GM21360 (cell line): ENCODE data around the gene TRIM14.
"Not testable (repeated sequence)": the region's sequence is repeated elsewhere in the genome, so short reads cannot be mapped to it uniquely, and the experiment has no call there.

Source experiments
- ATAC-seq: cut with Tn5 transposase; IDR thresholded peaks from one replicate; pipeline ENCODE4 v1.9.1; 2021; ENCODE audit warnings: mild to moderate bottlenecking, moderate library complexity; ENCODE audit not compliant: unreplicated experiment

Gene TRIM14

DNA sequence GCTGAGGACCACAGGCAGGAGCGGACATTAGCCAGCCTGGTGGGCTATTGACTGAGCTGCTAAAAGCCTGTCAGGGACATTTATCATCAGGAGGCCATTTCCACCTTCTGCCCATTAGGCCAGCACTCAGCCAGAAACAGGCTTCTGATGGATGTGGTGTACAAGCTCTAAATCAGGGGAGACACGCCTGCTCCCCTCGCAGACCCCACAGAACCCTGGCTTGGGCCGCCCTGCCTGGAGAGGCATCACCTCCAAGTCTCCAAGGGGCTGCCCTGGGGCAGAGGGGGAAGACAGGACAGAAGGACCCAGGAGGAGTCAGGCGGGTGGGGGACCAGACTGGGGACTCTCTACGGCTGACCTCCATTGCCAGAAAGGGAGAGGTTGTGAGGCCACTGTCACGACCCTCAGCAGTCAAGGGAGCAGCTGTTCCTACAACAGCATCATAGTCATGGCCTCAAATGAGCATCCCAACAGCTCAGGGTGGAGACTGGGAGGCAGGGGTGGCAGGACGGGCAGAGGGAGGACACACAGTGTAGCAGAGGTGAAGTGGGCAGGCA, 24.0 kb upstream of the TRIM14 start:
- ATAC-seq = no peak

DNA sequence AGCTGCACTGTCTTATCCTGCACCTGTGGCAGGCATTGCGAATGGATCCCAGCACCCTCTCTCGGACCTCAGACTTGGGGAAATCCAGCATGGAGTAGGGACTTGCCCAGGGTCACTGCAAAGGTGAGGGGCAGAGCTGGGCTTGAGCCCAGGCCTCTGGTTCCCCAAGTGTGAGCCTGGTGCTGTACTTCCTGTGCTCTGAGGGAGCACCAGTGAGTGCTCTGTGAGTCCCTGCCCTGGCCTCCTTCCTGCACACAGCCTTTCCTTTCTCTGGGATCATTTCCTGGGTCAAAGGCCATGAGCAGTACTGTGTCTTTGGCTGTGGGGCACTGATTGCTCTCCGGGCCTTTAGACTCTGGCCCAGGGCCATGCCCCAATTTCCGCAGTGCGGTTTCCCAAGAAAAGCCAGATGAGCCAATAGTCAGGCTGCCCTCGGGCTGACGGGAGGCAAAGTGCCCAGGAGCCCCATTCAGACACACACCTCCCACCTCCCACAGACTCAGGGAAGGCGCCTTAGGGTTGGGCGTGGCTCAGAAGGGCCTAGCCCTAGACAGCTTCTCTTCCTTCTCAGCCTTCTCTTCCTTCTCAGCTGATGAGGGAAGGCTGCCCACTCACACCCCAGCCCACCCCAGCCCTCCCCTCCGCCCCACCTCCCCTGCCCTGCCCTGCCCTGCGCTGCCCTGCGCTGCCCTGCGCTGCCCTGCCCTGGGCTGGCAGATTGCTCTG, 23.3 kb upstream of the TRIM14 start:
- ATAC-seq = no peak

DNA sequence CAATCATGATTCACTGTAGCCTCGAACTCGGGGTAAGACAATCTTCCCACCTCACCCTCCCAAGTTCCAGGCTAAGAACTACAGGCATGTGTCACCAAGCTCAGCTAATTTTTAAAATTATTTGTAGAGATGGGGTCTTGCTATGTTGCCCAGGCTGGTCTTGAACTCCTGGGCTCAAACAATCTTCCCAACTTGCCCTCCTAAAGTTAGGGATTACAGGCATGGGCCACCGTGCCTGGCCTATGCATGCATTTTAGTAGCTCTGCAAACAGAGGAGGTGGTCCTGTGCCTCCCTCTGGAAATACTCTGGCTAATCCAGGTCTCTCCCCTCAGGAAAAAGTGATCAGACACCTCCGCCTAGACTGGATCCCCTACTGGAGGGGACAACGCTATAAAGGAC, 21.5 kb upstream of the TRIM14 start:
- no peak for ATAC-seq

DNA sequence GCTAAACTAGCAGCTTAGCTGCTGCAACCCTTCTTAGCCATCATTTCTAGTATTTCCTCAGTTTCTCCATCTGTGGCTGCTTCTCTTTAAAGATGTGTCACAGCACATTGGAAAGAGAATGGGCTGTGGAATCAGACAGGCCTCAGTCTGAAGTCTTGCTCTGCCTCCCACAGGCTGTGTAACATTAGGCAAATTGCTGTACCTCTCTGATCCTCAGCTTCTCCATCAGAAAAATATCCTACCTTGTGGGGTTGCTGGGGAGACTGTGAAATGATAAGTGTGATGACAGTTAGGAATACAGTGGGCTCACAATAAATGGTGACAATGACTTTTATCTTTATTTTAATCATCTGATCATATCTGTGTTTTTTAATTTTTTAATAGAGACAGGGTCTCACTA, 17.5 kb upstream of the TRIM14 start:
- no peak for ATAC-seq

DNA sequence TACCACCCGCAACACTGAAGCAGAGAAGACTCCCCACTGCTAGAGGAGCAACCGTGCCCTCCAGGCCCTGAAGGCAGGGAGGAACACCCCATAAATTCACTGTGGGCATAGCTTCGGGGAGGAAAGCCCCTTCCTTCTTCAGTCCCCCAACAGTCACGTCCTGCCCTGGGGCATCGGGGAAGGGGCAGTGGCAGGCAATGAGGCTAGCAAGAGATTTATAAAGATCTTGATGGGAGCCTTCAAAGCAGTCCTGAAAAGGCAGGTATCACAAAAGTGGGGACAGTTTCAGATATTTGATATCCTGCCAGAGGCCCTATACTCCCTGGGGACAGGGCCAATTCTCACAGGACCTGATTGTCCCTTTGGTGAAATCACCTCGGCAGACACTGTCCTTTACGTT, 16.9 kb upstream of the TRIM14 start:
- no peak for ATAC-seq

DNA sequence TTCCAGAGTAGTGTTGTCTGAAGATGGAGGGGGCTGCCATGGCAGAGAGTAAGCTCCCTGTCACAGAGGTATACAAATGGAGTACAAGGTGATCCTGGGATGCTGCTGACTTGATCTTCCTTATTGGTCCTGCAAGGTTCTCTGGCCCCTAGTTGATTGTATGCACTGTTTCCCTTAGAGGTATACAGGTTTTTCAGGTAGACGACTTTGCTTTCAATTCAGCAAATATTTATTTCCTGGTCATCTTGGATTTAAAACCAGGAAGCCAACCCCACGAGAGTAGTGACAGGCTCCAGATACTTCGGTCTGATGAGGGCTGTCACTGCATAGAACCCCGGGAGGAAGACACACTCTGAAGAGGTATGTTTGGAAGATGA, 16.5 kb upstream of the TRIM14 start:
- no peak for ATAC-seq

DNA sequence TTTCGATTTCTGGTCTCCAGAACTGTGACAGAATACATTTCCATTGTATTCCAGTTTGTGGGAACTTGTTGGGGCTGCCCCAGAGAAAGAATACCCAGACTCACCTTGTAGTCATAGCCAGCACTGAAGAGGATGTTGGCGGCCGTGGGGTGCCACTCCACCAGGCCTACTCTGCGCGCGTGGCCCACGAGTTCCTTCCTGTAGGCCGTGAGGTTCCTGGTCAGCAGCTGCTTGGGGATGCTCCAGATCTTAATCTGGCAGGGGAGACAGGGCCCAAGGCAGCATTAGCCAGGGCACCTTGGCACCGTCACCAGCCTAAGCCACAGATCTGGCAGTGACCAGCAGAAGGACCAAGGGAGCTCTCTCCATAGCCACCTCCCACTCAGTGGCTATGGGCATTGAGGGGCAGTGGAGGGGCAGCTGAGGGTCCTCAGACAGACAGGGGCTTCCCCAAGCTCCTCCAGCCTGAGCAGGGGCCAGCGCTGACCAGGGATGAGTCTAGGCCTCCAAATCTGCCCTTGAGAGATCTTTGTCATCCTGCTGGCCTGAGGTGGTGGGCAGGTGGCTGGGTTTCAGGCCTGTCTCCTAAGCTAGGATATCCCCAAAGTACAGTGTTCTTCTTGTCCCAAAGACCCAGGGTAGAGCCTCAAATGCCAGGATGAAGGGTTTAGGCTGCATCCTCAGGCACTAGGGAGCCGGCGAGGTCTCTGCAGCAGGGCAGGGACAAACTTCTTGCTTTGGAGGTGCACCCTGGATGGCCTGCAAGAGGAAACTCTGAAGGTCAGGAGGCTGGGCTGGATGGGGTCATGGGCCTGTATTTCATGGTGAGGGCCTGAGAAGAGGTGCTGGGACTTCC, 15.9 kb upstream of the TRIM14 start:
- no peak for ATAC-seq

DNA sequence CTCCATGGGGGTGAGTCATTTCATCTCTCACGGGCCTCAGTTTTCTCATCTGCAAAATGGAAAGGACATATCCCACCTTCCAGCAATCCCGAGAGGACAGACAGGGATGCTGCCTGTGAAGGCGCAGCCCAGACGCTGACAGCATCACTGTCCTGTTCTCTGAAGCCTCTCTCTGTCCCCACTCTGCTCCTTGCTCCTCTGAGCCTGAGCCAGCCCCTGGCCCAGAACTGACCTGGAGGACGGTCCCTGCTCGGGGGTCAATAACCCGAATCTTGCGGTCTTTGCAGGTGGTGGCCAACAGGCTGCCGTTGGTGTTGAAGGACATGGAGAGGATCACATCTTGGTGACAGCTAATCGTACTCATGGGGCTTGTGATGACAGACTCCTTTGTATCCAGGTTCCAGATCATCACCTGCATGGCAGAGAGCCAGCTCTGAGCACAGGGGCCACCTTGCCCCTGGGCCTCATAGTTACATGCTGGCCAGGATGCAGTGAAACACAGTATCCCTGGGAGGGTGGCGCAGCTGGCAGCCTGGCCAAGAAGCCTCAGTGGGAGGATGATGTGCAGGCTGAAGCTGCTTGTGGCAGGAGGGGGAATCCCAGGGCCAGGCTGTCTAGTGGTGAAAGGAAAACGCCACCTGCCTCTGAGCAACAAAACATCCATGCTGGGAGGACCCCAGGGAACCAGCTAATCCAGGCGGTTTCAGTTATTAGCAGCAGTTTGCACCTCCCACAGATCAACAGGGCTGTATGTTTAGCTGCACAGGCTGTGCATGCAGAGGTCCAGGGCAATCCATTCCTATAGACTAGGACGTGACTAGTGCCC, 14.0 kb upstream of the TRIM14 start:
- ATAC-seq = no peak

DNA sequence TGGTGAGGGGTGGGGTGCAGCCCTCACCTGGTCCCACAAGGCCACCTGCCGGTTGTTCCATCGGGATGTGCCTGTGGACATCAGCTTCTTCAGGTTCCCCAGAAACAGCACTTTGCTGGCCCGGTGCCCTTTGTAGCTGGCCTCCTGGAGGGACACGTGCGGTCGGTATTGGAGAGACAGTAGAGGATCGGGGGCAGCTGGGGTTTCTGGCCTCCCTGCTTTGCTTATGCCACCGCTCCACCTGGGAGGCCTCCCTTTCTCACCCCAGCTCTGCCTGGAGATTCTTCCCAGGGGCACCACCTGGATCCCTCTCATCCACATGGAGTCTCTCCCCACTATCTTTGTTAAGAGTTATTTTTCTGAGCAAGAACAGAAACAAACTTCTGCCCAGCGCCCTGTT, 13.1 kb upstream of the TRIM14 start:
- ATAC-seq = no peak

DNA sequence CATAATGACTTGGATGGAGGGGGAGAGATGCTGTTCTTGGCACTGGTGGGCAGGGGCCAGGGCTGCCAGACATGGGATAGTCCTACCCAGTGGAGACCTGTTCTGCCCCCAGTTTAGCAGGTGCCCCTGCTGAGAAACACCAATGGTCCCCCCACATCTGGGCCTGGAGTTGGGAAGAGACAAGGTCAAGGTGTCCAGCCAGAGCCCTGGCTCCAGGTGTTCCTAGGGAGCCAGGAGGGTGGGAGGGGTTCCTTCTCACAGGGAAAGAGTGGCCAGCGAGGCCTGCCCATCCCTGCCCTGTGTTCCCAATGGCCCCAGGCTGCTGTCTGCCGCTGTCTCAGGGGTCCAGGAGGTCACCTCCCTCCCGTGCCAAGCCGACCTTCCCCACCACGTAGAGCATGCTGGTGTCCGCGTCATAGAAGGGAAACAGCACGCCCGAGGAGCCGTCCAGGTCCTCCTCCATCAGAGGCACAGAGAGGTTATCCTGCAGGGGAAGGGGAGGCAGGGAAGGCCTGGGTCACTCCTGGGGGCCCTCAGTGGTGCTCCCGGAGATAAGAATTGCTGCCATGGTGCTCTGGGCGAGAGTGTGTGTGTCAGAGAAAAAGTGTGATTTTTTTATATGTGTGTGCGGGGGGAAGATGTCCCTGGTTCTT, 11.7 kb upstream of the TRIM14 start:
- ATAC-seq = no peak

DNA sequence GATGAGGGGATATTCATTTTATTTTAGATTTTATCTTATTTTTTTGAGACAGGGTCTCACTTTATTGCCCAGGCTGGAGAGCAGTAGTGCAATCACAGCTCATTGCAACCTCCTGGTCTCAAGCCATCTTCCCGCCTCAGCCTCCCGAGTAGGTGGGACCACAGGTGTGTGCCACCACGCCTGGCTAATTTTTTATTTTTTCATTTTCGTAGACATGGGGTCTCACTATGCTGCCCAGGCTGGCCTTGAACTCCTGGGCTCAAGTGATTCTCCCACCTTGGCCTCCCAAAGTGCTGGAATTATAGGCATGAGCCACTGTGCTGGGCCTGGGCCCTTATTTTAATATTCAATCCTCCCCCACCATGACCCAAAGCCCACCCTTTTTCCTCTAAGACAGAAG, 11.0 kb upstream of the TRIM14 start:
- ATAC-seq = not testable (repeated sequence)

DNA sequence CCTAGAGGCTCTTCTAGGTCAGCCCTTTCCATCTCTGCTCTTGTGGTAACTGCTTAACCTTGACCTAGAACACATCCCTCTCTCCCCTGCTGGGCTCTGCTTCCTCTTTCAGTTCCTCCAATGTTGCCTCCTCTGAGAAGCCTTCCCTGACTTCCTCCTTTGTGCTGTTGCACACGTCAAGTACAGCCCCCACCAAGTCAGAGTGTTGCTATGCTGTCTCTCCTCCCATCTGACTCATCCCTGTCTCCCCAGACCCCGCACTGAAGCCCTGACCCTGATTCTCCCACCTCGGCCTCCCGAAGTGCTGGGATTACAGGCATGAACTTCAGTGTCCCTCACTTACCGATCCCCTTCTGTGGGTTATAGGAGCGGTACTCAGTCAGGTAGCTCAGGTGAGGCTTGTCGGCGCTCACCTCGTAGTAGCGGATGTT, 10.4 kb upstream of the TRIM14 start:
- ATAC-seq = no peak

DNA sequence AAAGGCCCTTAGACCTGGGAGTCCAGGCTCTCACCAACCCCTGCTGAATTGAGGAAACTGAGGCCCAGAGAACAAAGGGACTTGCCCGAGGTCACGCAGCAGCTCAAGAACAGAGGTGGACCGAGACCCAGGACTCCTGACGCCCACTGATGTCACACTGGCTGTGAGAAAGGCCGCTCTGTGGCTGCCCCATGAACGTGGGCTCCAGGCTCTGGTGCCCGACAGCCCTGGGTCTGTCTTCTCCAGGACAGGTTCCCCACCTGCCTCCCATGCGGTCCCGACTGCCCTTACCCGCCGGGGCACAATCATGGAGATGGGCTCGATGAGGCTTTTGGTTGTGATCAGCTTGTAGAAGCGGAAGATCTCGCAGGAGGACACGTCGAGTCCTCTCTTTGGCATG, 9.3 kb upstream of the TRIM14 start:
- no peak for ATAC-seq

DNA sequence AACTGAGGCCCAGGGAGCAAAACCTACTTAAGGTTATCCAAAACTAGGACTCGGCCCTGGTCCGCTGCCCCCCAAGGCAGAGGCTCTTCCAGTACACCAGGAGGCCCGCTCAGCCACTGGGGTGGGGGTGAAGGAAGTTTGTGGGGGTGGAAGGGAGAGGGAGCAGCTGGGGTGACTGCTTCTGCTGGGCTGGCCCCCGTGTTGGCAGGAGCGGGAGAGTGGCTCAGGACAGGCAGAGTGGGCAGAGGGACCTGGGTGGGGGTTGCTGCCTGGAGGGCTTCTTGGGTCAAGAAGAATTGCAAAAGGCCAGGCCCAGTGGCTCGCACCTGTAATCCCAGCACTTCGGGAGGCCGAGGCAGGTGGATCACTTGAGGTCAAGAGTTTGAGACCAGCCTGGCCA, 8.2 kb upstream of the TRIM14 start:
- no peak for ATAC-seq

DNA sequence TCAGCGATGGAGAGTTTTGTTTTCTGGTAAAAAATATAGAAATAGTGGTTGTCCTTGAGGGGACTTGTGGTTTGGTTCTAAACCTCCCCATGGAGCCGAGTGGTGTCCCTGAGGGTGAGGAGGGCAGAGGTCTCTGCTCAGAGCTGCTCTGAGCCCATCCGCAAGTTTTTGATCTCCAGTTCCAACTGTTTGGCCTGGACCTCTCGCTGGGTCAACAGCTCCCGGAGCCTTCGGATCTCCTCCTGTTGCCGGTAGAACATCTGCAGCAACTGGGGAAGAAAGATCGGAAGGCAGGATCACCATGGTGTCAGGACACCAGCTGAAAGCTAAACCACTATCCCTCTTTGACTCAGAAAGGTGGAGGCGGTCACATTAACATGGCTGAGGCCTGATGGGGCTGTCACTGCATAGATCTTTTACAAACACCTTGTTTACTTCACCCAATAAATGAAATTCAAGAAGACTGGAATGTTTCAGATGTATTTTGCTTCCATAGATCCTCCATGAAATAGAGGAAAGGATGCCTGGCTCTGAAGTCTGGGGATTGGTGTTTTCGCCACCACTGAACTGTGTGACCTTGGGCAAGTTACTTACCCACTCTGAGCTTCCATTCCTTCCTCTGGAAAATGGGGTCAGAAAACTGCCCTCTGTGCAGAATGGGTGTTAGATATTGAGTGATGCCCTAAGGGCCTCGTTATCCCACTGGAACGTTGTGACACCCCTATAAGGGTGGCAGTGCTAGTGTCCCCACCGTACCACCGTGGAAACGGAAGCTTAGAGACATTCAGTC, 5.8 kb upstream of the TRIM14 start:
- no peak for ATAC-seq

DNA sequence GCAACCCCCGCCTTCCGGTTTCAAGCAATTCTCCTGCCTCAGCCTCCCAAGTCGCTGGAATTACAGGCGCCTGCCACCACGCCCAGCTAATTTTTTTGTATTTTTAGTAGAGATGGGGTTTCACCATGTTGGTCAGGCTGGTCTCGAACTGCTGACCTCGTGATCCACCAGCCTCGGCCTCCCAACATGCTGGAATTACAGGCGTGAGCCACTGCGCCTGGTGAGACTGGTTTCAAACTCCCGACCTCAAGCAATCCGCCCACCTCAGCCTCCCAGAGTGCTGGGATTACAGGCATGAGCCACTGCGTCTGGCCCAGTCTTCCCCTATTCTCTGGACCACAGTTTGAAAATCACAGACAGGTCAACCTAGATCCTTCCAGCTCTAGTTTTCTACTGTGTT, 5.1 kb upstream of the TRIM14 start:
- not testable (repeated sequence) for ATAC-seq

DNA sequence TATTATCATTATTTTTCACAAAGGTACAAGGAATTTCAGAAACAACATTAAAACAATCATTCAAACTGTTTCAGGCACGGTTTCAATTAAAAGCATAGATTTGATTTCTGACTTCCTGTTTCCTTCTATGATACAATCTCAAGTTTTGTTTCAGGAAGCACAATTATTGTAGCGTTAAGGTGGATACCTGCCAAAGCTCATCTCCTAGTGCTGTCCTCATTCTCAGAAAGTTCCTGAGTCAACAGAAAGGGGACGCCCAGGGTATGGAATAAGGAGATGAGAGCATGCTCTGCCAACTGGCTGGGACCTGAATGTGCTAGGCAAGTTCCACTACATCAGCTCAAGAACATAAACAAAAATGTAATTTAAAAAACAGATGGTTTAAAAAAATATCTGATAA, 2.0 kb upstream of the TRIM14 start:
- ATAC-seq = no peak

DNA sequence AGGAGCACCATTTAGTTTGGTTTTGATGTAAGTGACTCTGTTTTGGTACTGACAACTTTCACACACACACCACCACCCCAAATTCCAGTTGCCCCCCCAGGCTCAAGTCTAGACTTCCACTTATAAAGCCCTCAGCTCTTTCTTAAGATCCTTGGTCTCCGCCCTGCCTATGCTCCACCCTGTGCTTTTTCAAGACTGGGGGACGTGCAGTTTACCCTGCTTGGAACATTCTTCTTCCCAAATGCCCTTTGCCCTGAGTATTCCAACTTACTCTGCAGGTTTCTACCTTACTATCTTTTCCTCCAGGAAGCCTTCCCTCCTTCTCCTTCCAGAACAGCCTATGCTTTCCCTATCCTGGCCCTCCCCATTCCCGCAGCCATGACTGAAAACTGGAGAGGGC, 1.5 kb upstream of the TRIM14 start:
- no peak for ATAC-seq

DNA sequence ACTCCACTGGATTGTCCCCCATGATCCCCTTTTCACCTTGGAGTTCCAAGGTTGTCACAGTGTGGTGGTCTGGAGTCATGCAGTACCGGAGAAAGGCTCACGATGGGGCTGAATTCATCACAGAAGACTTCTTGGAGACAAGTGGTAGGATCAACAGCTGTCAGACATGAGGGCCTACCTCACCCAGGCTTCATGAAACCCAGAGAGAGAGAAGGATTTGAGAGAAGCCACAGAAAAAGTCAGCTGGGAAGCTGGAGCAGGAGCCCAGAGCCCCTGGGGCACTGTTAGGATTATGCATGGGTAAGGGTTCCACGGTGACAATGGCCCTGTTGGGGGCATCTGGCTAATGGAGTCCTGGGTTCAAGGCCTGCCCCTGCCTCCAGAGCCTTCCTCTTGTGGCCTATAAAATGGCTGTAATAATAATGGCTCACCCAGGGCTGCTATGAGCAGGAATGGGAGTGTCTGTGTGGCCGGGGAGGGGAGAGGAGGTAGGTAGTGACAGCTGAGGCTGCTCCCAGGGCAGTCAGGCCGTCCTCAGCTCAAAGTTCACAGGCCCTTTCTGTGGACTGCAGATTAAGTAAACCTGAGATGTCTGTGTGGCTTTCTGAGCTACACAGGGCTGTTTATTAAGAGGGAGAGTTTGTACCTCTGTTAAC, 910 bp downstream of the TRIM14 start:
- ATAC-seq = peak; percentile 67
